ENCODE data around the gene TGFBR2.

DNA sequence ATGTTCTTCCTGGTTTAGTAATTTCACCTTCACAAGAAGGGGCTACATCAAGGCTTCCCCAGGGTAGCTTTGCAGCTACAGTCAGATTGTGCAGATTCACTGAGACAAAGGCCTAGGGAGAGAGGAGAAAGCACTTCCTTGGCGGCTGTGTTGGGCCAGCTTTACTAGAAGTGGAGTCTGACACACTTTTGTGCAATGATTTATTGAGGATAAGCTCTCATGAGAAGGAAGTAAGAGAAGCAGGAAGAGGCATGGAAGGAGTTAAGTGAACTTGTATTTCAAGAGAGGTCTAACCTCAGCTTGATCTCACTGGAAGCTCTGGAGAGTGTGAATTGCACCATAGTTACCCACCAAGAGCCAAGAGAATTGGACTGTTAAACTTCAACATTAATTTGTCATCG lies 78.9 kb downstream of the TGFBR2 start:
- TF ChIP-seq ZNF607 (CRISPR knock-in tag; IDR thresholded peaks at IDR 0.05; ENCODE audit: borderline replicate concordance) (no peak), SKIL (CRISPR knock-in tag; IDR thresholded peaks at IDR 0.05; ENCODE audit: borderline replicate concordance) (no peak), ZFX (CRISPR knock-in tag; IDR thresholded peaks at IDR 0.05; ENCODE audit: low read depth) (no peak), PAX8 (CRISPR knock-in tag; IDR thresholded peaks at IDR 0.05; ENCODE audit: borderline replicate concordance) (no peak)
- TF ChIP-seq, protein P1, sequence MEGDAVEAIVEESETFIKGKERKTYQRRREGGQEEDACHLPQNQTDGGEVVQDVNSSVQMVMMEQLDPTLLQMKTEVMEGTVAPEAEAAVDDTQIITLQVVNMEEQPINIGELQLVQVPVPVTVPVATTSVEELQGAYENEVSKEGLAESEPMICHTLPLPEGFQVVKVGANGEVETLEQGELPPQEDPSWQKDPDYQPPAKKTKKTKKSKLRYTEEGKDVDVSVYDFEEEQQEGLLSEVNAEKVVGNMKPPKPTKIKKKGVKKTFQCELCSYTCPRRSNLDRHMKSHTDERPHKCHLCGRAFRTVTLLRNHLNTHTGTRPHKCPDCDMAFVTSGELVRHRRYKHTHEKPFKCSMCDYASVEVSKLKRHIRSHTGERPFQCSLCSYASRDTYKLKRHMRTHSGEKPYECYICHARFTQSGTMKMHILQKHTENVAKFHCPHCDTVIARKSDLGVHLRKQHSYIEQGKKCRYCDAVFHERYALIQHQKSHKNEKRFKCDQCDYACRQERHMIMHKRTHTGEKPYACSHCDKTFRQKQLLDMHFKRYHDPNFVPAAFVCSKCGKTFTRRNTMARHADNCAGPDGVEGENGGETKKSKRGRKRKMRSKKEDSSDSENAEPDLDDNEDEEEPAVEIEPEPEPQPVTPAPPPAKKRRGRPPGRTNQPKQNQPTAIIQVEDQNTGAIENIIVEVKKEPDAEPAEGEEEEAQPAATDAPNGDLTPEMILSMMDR (CRISPR knock-in tag; IDR thresholded peaks at IDR 0.05) = no peak
- TF ChIP-seq, protein P2, sequence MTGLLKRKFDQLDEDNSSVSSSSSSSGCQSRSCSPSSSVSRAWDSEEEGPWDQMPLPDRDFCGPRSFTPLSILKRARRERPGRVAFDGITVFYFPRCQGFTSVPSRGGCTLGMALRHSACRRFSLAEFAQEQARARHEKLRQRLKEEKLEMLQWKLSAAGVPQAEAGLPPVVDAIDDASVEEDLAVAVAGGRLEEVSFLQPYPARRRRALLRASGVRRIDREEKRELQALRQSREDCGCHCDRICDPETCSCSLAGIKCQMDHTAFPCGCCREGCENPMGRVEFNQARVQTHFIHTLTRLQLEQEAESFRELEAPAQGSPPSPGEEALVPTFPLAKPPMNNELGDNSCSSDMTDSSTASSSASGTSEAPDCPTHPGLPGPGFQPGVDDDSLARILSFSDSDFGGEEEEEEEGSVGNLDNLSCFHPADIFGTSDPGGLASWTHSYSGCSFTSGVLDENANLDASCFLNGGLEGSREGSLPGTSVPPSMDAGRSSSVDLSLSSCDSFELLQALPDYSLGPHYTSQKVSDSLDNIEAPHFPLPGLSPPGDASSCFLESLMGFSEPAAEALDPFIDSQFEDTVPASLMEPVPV (CRISPR knock-in tag; IDR thresholded peaks at IDR 0.05) = no peak

Measured in HepG2 (cell line).